SK-N-SH treated with all-trans-retinoic acid at 6 μM for 48 hours (cell line): ENCODE measurements around the gene EIF4EBP3.

Experiments
- ATAC-seq: fragments of 200-7000 bp; cut with Tn5 transposase; 3 replicates; pipeline ENCODE4 v1.9.1; 2020; ENCODE audit warnings: mild to moderate bottlenecking, moderate library complexity
- CSRNP3 ChIP-seq: fragments of 250-450 bp; sonication (Bioruptor Pico); IDR thresholded peaks from 2 replicates; pipeline ENCODE4 v1.5.1; 2021; ENCODE audit warnings: mild to moderate bottlenecking, moderate library complexity
- GLIS3 ChIP-seq: fragments of 250-450 bp; sonication (Bioruptor Pico); IDR thresholded peaks from 2 replicates; pipeline ENCODE4 v1.5.0; 2020; ENCODE audit warnings: mild to moderate bottlenecking, moderate library complexity
- OSR1 ChIP-seq: fragments of 250-450 bp; sonication (Bioruptor Pico); IDR thresholded peaks from 2 replicates; pipeline ENCODE4 v1.8.0; 2022; ENCODE audit warnings: moderate library complexity, mild to moderate bottlenecking, inconsistent platforms
- PATZ1 ChIP-seq: fragments of 250-450 bp; sonication (Bioruptor Pico); IDR thresholded peaks from 2 replicates; pipeline ENCODE4 v1.8.0; 2020; ENCODE audit warnings: mild to moderate bottlenecking, moderate library complexity, borderline replicate concordance
- ZFP30 ChIP-seq: fragments of 450-650 bp; formaldehyde crosslinking; IDR thresholded peaks from 2 replicates; pipeline ENCODE4 v1.5.0; 2022; ENCODE audit warnings: mild to moderate bottlenecking, moderate library complexity
- ZNF70 ChIP-seq: fragments of 450-650 bp; formaldehyde crosslinking; IDR thresholded peaks from 2 replicates; pipeline ENCODE4 v1.5.0; 2020; ENCODE audit warnings: mild to moderate bottlenecking, moderate library complexity

The EIF4EBP3 gene

GRCh38 chr5:140598836-140599235, 51.4 kb downstream of the EIF4EBP3 start:
- TF ChIP-seq OSR1: no peak
- TF ChIP-seq PATZ1 (CRISPR knock-in tag): no peak
- TF ChIP-seq ZNF70: no peak
- no peak for TF ChIP-seq ZFP30 (CRISPR knock-in tag)
- TF ChIP-seq GLIS3 (CRISPR knock-in tag): no peak
- no peak for TF ChIP-seq CSRNP3
- no peak for ATAC-seq
